Vagina (tissue), 2 donors: ENCODE measurements around the gene RBM42. TPM values are rescaled to one million over a fixed set of nuclear protein-coding genes. Genes with fewer than 3 reads are reported as not detected.

ENCODE experiments used
- DNase-seq, 2 donors: peaks; one replicate each; pipeline ENCODE4 v3.0.0-alpha.2; 2017; ENCODE audit errors: extremely low spot score in 2 of 2
- H3K27ac ChIP-seq: fragments of 200-600 bp; sonication (generic); one replicate; pipeline ENCODE4 v1.5.1; 2019
- H3K27me3 ChIP-seq: fragments of 200-600 bp; sonication (generic); one replicate; pipeline ENCODE4 v1.5.1; 2019
- H3K36me3 ChIP-seq, 2 donors: fragments of 200-600 bp; sonication (generic); one replicate each; pipeline ENCODE4 v1.5.1; 2017 to 2019
- H3K4me1 ChIP-seq: fragments of 200-600 bp; sonication (generic); one replicate; pipeline ENCODE4 v1.5.1; 2019
- H3K4me3 ChIP-seq, 2 donors: fragments of 200-600 bp; sonication (generic); 1 replicate in 1 of 2; 2 replicates in 1 of 2; pipeline ENCODE4 v1.5.1; 2016 to 2019
- H3K9me3 ChIP-seq: fragments of 200-600 bp; sonication (generic); one replicate; pipeline ENCODE4 v1.5.1; 2019
- POLR2A ChIP-seq, 2 donors: fragments of 450-650 bp; IDR thresholded peaks; one replicate each; pipeline ENCODE4 v1.6.1; 2017; ENCODE audit warnings: antibody characterized with exemption in 2 of 2, mild to moderate bottlenecking in 2 of 2, moderate library complexity in 2 of 2
- POLR2AphosphoS5 ChIP-seq, 2 donors: sonication (generic); formaldehyde crosslinking; IDR thresholded peaks; one replicate each; pipeline ENCODE4 v1.9.0; 2017; ENCODE audit warnings: antibody characterized with exemption in 2 of 2, mild to moderate bottlenecking in 2 of 2, low read depth in 1 of 2; ENCODE audit not compliant: insufficient read depth in 1 of 2
- intact Hi-C: fragments of 100-400 bp; cut with DNase I; formaldehyde crosslinking; loops from one replicate; pipeline ENCODE4 v1.15.1; 2023
- total RNA-seq: library from RNA; depleted of rRNA; stranded (reverse); fragments of >200 nt; gene quantifications from one replicate; pipeline ENCODE4 v1.2.3, GENCODE V29; 2016
- TF ChIP-seq, protein P1 (sequence below), 3 experiments: fragments of 450-650 bp in 2 of 3; fragments of 200-600 bp in 1 of 3; sonication (generic) in 1 of 3; IDR thresholded peaks; one replicate each; pipeline ENCODE4 v1.5.1; 2017 to 2019; ENCODE audit warnings: antibody characterized with exemption in 3 of 3, mild to moderate bottlenecking in 2 of 3, moderate library complexity in 2 of 3

RBM42 gene
- total RNA-seq, 1 donor from 2014 or later = 54.3 TPM

- H3K4me3 ChIP-seq = peak overlapping the region; percentile 48 to 65
- H3K36me3 ChIP-seq = no peaks in the 10 kb centered on the region
- peak in 1 of 2 donors; percentile 97 for DNase-seq
- intact Hi-C loops = no loop called here
- H3K4me1 ChIP-seq = peaks cover 51% of the 10 kb centered on the region
- peak overlapping the region; percentile 96 for H3K27ac ChIP-seq
- H3K9me3 ChIP-seq = no peaks in the 10 kb centered on the region
- no peaks in the 10 kb centered on the region for H3K27me3 ChIP-seq
- TF ChIP-seq, protein P1, sequence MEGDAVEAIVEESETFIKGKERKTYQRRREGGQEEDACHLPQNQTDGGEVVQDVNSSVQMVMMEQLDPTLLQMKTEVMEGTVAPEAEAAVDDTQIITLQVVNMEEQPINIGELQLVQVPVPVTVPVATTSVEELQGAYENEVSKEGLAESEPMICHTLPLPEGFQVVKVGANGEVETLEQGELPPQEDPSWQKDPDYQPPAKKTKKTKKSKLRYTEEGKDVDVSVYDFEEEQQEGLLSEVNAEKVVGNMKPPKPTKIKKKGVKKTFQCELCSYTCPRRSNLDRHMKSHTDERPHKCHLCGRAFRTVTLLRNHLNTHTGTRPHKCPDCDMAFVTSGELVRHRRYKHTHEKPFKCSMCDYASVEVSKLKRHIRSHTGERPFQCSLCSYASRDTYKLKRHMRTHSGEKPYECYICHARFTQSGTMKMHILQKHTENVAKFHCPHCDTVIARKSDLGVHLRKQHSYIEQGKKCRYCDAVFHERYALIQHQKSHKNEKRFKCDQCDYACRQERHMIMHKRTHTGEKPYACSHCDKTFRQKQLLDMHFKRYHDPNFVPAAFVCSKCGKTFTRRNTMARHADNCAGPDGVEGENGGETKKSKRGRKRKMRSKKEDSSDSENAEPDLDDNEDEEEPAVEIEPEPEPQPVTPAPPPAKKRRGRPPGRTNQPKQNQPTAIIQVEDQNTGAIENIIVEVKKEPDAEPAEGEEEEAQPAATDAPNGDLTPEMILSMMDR (IDR thresholded peaks at IDR 0.05) = no peak
- TF ChIP-seq POLR2AphosphoS5 (IDR thresholded peaks at IDR 0.05; ENCODE audit: insufficient read depth in 1 of 2, low read depth in 1 of 2) (peak in 1 of 2 donors; percentile 90), POLR2A (IDR thresholded peaks at IDR 0.05) (peak in 1 of 2 donors; percentile 45)
These were observed 15.6 kb downstream of the RBM42 start for GRCh38 chr19:35644206-35644986.

- Histone ChIP-seq H3K4me1 (peaks cover 58% of the 10 kb centered on the region), H3K36me3 (no peaks in the 10 kb centered on the region), H3K4me3 (peak overlapping the region; percentile 48 to 65), H3K27me3 (no peaks in the 10 kb centered on the region), H3K9me3 (no peaks in the 10 kb centered on the region), H3K27ac (peak overlapping the region; percentile 96)
- intact Hi-C loops = no loop called here
- DNase-seq = no peak
- TF ChIP-seq POLR2AphosphoS5 (IDR thresholded peaks at IDR 0.05; ENCODE audit: insufficient read depth in 1 of 2, low read depth in 1 of 2) = no peak
- no peak for TF ChIP-seq POLR2A (IDR thresholded peaks at IDR 0.05)
- TF ChIP-seq, protein P1 (IDR thresholded peaks at IDR 0.05) = no peak
These were observed 16.3 kb downstream of the RBM42 start for GRCh38 chr19:35644987-35645679.

DNA sequence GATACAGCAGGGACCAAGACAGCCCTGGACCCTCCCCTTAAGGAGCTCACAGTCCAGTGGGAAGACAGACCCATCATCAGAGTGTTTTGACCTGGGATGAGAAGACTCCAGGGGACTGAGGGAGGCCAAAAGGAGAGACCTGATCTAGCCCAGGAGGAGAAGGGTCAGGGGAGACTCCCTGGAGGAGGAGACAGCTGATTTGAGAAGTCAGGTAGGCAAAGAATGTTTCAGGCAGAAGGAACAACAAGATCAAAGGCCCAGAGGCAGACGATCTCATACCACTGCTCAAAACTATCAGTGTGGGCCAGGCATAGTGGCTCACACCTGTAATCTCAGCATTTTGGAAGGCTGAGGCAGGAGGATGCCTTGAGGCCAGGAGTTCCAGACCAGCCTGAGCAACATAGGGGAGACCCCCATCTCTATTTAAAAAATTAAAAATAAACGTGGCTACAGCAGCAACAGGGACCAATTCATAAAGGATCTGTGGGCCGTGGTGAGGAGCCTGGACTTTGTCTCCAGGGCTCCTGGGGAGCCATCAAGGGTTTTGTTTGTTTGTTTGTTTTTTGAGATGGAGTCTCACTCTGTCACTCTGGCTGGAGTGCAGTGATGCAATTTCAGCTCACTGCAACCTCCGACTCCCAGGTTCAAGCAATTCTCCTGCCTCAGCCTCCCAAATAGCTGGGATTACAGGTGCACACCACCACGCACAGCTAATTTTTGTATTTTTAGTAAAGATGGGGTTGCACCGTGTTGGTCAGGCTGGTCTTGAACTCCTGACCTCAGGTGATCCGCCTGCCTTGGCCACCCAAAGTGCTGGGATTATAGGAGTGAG lies 17.1 kb downstream of the RBM42 start:
- intact Hi-C loops = no loop called here
- Histone ChIP-seq H3K27me3 (no peaks in the 10 kb centered on the region), H3K4me1 (peaks cover 64% of the 10 kb centered on the region), H3K27ac (peak overlapping the region; percentile 96), H3K4me3 (peak overlapping the region in 1 of 2 donors; percentile 65), H3K36me3 (peaks cover 0 to 1% of the 10 kb centered on the region in 2 donors), H3K9me3 (no peaks in the 10 kb centered on the region)
- no peak for DNase-seq
- no peak for TF ChIP-seq POLR2A (IDR thresholded peaks at IDR 0.05)
- TF ChIP-seq, protein P1 (IDR thresholded peaks at IDR 0.05) = no peak
- no peak for TF ChIP-seq POLR2AphosphoS5 (IDR thresholded peaks at IDR 0.05; ENCODE audit: insufficient read depth in 1 of 2, low read depth in 1 of 2)

GRCh38 chr19:35648017-35648961 lies 19.5 kb downstream of the RBM42 start, which contains the start of gene COX6B1:
COX6B1 (plus strand) TSS chr19:35648323; CDS start chr19:35651244, 2,921 bp downstream.
- Histone ChIP-seq H3K4me3 (peak within 1 kb of the TSS; percentile 62 to 89), H3K36me3 (peaks cover 0 to 22% of the 10 kb centered on the region in 2 donors), H3K9me3 (no peaks in the 10 kb centered on the region), H3K27ac (peak within 1 kb of the TSS; percentile 73), H3K27me3 (no peaks in the 10 kb centered on the region), H3K4me1 (peaks cover 45% of the 10 kb centered on the region)
- peak in 1 of 2 donors; percentile 98 for DNase-seq
- intact Hi-C loops = no loop called here
- TF ChIP-seq POLR2A (IDR thresholded peaks at IDR 0.05) = peak in 1 of 2 donors; percentile 19
- TF ChIP-seq, protein P1 (IDR thresholded peaks at IDR 0.05) = no peak
- TF ChIP-seq POLR2AphosphoS5 (IDR thresholded peaks at IDR 0.05; ENCODE audit: insufficient read depth in 1 of 2, low read depth in 1 of 2) = peak; percentile 82 to 94
